NCI-H526 (cell line): ENCODE results near the gene TNFAIP6.
A peak's percentile ranks its signal among the peaks of the same experiment; 100 is the strongest.

Experiments
- DNase-seq, 2 experiments: peaks; one replicate each; lab custom pipeline; 2025; lab: John Stamatoyannopoulos, UW

TNFAIP6 gene

GRCh38 chr2:151359768-151360461 is 2.5 kb downstream of the TNFAIP6 start:
- no peak for DNase-seq

- DNase-seq = no peak
These were observed 4.4 kb downstream of the TNFAIP6 start for GRCh38 chr2:151361674-151362370.

- DNase-seq = no peak
These were observed 6.3 kb downstream of the TNFAIP6 start for GRCh38 chr2:151363709-151364108.

GRCh38 chr2:151367571-151367970 is 10.2 kb downstream of the TNFAIP6 start:
- no peak for DNase-seq

GRCh38 chr2:151374436-151374835 is 17.0 kb downstream of the TNFAIP6 start:
- no peak for DNase-seq

GRCh38 chr2:151379169-151379568 is 21.8 kb downstream of the TNFAIP6 start:
- no peak for DNase-seq

GRCh38 chr2:151380580-151381235 is 23.3 kb downstream of the TNFAIP6 start:
- no peak for DNase-seq

- no peak for DNase-seq
These were observed 23.9 kb downstream of the TNFAIP6 start for GRCh38 chr2:151381266-151381665.

- no peak for DNase-seq
These were observed 30.6 kb downstream of the TNFAIP6 start for GRCh38 chr2:151388011-151388410.

- DNase-seq = no peak
These were observed 34.0 kb downstream of the TNFAIP6 start for GRCh38 chr2:151391436-151391835.

- no peak for DNase-seq
These were observed 37.1 kb downstream of the TNFAIP6 start for GRCh38 chr2:151394509-151394908.

- no peak for DNase-seq
These were observed 38.4 kb downstream of the TNFAIP6 start for GRCh38 chr2:151395509-151396374.

GRCh38 chr2:151399981-151400380 is 42.6 kb downstream of the TNFAIP6 start:
- no peak for DNase-seq

GRCh38 chr2:151401149-151401548 is 43.8 kb downstream of the TNFAIP6 start:
- DNase-seq = no peak

- DNase-seq = no peak
These were observed 46.5 kb downstream of the TNFAIP6 start for GRCh38 chr2:151403914-151404313.

- DNase-seq = no peak
These were observed 48.0 kb downstream of the TNFAIP6 start for GRCh38 chr2:151405376-151405775.

- no peak for DNase-seq
These were observed 49.9 kb downstream of the TNFAIP6 start for GRCh38 chr2:151407281-151407680.

- DNase-seq = no peak
These were observed 51.6 kb downstream of the TNFAIP6 start for GRCh38 chr2:151408788-151409600.

- DNase-seq = peak; percentile 90 to 97
These were observed 52.5 kb downstream of the TNFAIP6 start, which contains the start of gene RIF1 for GRCh38 chr2:151409601-151410484. Gene RIF1, plus strand, starts transcription at chr2:151409902. Its CDS starts 522 bp downstream, at chr2:151410424.

- DNase-seq = peak; percentile 19 to 63
These were observed 53.1 kb downstream of the TNFAIP6 start for GRCh38 chr2:151410485-151410834.
